LoVo (cell line): ENCODE measurements around the gene FBXW11.

Experiments used
- DNase-seq: peaks from one replicate; pipeline ENCODE4 v3.0.0-alpha.2; 2016; ENCODE audit warnings: low spot score

The FBXW11 gene

GRCh38 chr5:172015346-172015745 lies 8.9 kb upstream of the FBXW11 start:
- DNase-seq: no peak

DNA sequence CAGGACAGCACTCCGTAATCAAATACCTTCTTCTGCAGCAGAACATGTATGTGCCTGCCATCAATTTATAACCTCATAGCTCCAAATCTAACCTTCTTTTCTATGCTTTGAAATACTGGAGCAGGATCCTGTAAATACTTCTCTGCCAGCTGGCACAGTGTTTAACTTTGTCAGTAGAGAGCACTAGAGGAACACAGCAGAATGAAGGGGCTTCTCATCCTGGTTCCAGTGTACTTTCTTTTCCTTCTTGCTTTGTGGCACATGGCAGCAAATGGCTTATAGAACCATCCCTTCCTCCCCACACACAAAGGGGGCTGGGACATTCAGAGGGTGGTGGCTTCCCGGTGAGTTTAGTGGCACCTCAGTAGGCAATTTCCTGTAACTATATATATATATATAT lies 3.8 kb upstream of the FBXW11 start:
- DNase-seq: no peak

GRCh38 chr5:172009536-172010270 lies 3.3 kb upstream of the FBXW11 start:
- no peak for DNase-seq

DNA sequence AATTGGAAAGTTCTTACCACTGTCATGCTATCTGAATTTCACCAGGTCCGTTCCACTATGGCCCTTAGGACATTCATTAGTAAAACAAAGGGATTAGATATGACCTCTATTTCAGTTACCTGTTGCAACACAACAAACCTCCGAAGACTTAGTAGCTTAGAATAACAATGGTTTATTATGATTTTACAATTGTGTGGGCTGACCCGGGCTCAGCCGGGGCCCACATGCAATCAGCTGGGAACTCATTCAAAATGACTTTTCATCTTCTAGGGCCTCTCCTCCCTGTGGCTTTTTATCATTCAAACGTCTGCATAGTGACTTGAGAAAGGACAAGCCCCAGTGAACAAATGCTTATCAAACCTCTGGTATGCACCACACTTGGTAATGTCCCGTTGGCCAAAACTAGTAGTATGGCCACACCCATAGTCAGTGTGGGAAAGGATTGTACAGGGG lies 2.3 kb upstream of the FBXW11 start:
- no peak for DNase-seq

DNA sequence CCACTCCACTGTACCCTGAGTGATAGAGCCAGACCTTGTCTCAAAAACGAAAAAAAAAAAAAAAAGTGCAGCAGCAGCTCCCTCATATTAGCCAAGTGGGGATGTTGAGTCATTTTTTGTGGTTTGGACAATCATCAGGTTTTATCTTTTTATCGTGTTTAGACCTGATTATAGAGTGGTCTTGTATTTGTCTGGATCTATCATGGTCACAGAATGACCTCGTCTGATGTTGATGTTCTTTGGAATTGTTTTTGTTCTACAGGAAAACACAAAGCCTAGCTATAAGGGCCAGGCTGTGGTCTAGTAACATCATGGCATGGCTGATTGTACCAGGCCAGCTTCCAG lies 1.6 kb upstream of the FBXW11 start:
- no peak for DNase-seq

- DNase-seq: peak; percentile 19
Observed at GRCh38 chr5:172007175-172008110, 1.0 kb upstream of the FBXW11 start.

DNA sequence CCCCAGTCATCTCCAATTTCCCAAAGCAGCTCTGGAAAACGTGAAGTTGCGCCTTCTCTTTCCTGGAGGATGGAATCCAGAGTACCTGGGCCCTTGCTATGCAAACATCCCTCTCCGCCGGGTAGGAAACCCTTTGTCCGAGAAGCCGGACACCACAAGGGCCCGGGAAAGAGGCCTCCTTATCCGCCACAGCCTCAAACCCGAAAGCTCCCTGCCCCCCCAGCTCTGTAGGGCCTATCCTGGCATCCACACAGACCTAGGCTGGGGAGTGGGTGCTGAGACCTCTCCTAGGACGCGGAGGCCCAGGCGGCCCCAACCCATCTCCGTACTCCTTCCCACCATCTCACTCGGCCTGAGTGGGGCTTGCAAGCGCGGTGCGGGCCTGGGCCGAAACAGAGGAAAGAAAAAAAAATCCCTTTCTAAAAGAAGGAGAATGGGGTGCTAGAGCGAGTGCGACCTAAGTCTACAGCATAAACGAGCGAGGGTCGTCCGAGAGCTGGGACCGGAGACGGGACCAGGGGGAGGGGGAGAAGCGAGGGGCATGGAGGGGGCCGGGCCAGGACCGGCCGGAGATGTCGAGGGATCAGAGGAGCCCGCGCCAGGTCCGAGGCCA lies 624 bp downstream of the FBXW11 start:
- DNase-seq: no peak

GRCh38 chr5:172004824-172005237 lies 1.6 kb downstream of the FBXW11 start:
- no peak for DNase-seq

DNA sequence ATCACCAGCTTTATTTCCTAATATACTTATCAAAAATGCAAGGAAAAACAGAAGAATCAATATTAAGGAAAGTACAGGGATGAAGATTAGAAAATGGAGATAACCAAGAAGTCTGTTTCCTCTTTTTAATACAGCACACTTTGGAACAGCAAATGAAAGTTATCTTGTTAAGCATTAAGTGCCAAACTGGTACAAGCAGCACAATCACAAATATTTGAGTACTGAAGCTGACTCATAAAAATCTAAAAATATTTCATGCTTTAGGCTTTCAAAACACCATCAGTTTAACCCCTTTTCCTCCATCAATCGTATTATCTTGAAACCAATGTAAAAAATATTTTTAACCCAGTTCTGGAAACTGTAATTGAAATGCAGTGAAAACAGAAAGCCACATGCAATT lies 2.7 kb downstream of the FBXW11 start:
- no peak for DNase-seq

DNA sequence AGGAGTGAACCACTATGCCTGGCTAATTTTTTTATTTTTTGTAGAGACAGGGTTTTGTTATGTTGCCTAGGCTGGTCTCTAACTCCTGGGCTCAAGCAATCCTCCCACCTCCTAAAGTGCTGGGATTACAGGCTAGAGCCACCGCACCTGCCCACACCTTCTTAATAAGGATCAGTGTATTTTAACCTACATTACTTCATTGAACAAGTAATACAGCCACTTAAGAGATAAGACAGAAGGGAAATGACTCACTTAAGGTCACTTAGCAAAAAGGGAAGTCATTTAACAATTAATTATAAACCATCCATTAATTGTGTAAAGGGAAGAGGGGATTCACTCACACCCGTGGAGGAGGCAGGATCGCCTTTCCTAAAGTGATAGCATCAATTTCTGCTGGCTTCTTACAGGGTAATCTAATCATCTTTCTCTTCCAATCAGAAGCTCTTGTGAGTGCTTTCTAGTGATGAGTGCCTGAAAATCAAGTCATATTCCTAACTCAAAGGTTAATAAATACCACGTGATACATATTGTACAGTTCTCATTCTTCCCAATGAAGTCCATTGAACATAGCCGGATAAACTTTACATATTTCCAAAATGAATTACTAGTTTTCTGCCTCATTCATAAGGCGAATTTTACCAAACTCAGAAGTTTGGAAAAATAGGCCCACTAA lies 3.5 kb downstream of the FBXW11 start:
- DNase-seq: no peak

DNA sequence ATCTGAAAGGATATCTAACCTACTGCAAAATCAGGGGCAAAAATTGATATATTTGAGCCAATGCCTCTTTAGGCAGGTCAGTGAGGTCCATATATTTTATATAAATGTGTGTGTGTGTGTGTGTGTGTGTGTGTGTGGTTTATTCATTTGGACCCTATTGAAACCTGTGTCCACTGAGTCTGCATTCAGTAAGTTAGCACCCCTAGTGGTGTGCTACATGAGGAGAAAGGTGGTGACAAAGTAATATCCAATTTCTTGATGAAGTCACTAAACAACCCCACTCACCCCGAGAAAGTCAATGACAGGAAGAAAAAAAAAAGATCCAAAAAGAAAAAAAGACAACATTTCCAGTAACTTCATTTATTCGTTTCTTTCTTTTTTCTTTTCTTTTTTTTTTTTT lies 4.1 kb downstream of the FBXW11 start:
- peak; percentile 32 for DNase-seq

- no peak for DNase-seq
Observed at GRCh38 chr5:171999877-172000276, 6.6 kb downstream of the FBXW11 start.

DNA sequence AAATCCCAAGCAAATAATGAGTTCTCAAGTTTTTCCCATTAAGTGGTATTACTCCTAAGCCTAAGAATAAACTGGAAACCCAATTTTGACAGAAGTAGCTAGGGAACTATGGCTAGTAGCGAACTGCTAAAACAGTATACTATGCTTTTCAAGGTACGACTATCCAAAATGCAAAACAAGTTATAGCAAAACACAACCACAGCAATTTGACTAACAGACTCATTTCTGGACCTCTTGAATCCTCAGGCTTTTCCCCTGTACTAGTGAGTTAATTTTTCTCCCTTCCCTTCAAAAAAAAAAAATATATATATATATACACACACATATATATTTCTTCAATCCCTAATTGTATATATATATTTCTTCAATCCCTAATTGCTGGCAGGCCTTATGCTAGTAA lies 7.3 kb downstream of the FBXW11 start:
- no peak for DNase-seq

DNA sequence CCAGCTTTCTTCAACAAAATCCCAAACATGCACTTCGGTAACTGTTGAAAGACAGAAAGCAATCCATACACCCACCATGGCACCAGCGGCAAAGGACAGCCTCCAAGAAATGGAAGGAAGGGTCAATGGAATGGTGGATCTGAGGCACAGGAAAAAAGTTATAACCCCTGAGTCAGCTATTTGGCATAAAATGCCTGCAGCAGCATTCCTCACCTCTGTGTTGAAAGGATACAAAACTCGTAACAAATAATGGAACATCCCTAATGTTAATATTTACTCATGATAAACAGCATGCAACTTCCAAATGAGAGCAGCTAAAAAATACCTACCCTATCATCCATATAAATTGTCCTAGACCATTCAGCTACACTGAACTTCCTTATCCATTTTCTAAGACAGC lies 9.4 kb downstream of the FBXW11 start:
- DNase-seq: no peak

- no peak for DNase-seq
Observed at GRCh38 chr5:171992813-171993212, 13.6 kb downstream of the FBXW11 start.

DNA sequence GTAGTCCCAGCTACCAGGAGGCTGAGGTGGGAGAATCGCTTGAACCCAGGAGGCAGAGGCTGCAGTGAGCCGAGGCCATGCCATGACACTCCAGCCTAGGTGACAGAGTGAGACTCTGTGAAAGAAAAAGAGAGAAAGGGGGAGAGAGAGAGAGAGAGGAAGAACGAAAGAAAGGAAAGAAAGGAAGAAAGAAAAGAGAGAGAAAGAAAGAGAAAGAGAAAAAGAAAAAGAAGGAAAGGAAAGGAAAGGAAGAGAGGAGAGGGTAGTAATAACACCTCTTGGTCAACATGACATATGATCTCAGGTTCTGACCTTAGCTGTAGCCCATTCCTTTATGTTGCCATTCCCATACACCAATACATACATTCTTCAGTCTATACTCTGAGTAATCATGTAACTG lies 14.1 kb downstream of the FBXW11 start:
- DNase-seq: no peak

DNA sequence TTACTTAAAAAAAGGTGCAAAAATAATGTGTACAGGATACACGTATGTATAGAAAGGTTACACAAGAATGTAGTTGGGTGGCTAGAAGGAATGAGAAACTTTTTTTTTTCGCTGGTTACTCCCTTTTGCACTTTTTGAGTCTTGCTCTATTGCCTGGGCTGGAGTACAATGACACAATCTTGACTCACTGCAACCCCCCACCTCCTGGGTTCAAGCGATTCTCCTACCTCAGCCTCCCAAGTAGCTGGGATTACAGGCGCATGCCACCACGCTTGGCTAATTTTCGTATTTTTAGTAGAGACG lies 15.8 kb downstream of the FBXW11 start:
- no peak for DNase-seq

DNA sequence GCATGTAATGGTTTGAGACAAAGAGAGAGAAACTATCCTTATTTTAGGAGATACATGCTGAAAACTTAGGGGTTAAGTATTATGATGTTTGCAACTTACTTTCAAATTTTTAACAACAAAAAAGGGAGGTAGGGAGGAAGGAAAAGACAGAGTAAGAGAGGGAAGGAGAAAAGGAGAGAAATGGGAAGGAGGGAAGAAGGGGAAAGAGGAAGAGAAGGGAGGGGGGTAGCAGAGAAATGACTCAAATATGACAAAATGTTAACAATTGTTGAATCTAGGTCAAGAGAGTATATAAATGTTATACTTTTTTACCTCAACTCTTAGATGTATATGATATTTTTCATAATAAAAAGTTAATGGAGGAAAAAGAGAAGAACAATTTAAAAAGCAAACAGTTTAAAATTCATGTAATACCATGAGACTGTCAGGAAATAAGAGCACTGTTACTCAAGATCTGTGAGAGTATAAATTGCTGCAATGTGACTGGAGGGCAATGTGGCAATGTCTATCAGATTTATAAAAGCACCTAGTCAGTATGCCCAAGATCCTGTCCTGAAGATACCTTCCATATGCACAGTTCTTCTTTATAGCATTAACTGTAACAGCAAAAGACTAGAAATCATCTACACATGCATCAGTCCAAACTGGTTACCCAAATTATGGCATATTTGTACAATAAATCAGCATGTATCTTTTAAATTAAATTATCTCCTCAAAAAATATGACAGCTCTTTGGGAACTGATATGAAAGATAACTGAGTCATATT lies 16.3 kb downstream of the FBXW11 start:
- no peak for DNase-seq

- no peak for DNase-seq
Observed at GRCh38 chr5:171989276-171989675, 17.2 kb downstream of the FBXW11 start.

DNA sequence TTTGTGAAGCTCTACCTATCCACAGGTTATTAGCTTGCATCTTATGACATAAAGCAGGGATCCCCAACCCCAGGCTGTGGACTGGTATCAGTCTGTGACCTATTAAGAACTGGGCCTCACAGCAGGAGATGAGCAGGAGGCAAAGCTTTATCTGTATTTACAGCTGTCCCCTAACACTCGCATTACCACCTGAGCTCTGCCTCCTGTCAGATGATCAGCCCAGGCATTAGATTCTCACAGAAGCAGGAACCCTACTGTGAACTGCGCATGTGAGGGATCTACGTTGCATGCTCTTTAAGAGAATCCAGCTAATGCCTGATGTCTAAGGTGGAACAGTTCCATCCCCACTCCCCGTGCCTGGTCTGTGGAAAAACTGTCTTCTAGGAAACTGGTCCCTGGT lies 19.7 kb downstream of the FBXW11 start:
- no peak for DNase-seq

DNA sequence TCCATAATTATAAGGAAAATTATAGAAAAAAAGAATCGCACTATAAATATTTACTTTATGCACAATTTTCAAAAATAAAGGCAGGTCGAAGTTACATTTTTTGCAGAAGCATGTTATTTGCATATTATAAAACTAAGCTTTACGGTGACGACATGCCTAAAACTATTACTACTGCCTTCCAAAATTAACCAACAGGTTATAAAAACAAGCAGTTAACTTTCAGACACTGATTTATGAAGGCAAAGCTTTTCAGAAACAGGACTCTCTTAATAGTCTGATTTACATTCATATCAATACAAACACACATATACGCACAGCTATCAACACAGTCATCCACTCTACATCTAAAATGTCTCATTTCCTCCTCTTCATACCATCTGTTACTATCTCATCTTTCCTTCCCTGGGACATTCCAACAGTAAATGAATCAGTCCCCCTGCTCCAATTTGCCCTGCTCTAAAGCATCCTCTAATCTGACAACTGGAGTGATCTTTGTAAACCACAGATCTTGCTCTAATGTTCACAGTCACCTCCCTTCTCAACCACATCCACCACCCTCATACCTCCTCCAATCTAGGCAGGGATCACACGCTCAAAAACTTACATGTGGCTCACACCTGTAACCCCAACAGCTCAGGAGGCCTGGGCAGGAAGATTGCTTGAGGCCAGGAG lies 21.6 kb downstream of the FBXW11 start:
- no peak for DNase-seq
